22Rv1 (cell line): Measurements from ENCODE around the gene B4GALNT2.
"Not testable (repeated sequence)": the region's sequence is repeated elsewhere in the genome, so short reads cannot be mapped to it uniquely, and the experiment has no call there.

Source experiments
- H3K27ac ChIP-seq: fragments of 450-650 bp; 2 replicates; pipeline ENCODE4 v1.5.1; 2017
- CTCF ChIP-seq: fragments of 450-650 bp; IDR thresholded peaks from 2 replicates; pipeline ENCODE4 v1.5.1; 2017; ENCODE audit warnings: mild to moderate bottlenecking
- ZFX ChIP-seq: fragments of 450-650 bp; IDR thresholded peaks from 2 replicates; pipeline ENCODE4 v1.6.1; 2017; ENCODE audit warnings: antibody characterized with exemption, borderline replicate concordance

B4GALNT2 gene

GRCh38 chr17:49121696-49122292 is 10.8 kb upstream of the B4GALNT2 start:
- H3K27ac ChIP-seq, result no peak overlapping the region
- TF ChIP-seq ZFX (no peak), CTCF (no peak)

GRCh38 chr17:49122566-49122965 is 10.0 kb upstream of the B4GALNT2 start:
- no peak for TF ChIP-seq ZFX
- H3K27ac ChIP-seq, result no peak overlapping the region

GRCh38 chr17:49123061-49123460 is 9.5 kb upstream of the B4GALNT2 start:
- no peak for TF ChIP-seq ZFX
- no peak for TF ChIP-seq CTCF
- no peak overlapping the region for H3K27ac ChIP-seq

GRCh38 chr17:49125449-49125848 is 7.1 kb upstream of the B4GALNT2 start:
- TF ChIP-seq ZFX (no peak), CTCF (no peak)
- H3K27ac ChIP-seq, result no peak overlapping the region

- H3K27ac ChIP-seq, result not testable (repeated sequence)
Observed at GRCh38 chr17:49126183-49126859, 6.2 kb upstream of the B4GALNT2 start.

GRCh38 chr17:49129359-49129950 is 3.1 kb upstream of the B4GALNT2 start:
- not testable (repeated sequence) for H3K27ac ChIP-seq

GRCh38 chr17:49130891-49131290 is 1.7 kb upstream of the B4GALNT2 start:
- no peak for TF ChIP-seq ZFX
- TF ChIP-seq CTCF, result no peak

GRCh38 chr17:49132317-49132698 is 261 bp upstream of the B4GALNT2 start:
- H3K27ac ChIP-seq, result no peak overlapping the region
- TF ChIP-seq CTCF (no peak), ZFX (no peak)

More at GRCh38 chr17:49130891-49131290, 1.7 kb upstream of the B4GALNT2 start:
- H3K27ac ChIP-seq, result no peak overlapping the region

GRCh38 chr17:49136335-49136734 is 3.8 kb downstream of the B4GALNT2 start:
- TF ChIP-seq ZFX, result no peak
- H3K27ac ChIP-seq, result no peak overlapping the region

- H3K27ac ChIP-seq, result not testable (repeated sequence)
Observed at GRCh38 chr17:49145654-49146053, 13.1 kb downstream of the B4GALNT2 start.
